Measurements from ENCODE around the gene NACAD. TPM values are rescaled to one million over a fixed set of nuclear protein-coding genes. Genes with fewer than 3 reads are reported as not detected.
"Not testable (repeated sequence)": the region's sequence is repeated elsewhere in the genome, so short reads cannot be mapped to it uniquely, and the experiment has no call there.

The NACAD gene
- total RNA-seq, 1 experiment from 2014 or later: not detected

DNA sequence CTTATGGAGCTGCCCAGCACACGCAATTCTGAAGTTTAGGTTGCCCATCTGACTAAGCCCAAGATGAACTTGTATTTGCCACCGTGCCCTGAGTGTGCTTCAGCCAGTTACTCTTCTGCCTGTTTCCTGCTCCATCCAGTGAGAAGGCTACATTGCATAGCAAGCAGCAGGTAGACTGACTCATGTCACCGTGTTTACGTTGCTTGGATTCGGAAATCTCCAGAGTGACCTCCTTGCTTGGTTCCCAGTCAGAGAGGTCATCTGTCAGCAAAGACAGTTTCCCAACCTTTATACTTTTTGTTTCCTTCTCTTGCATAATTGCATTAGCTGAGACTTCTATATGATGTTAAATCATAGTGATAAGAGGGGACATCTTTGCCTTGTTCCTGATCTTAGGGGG lies 30.9 kb downstream of the NACAD start:
- peaks cover 3% of the 10 kb centered on the region for H3K36me3 ChIP-seq
- no peaks in the 10 kb centered on the region for H3K9me3 ChIP-seq
- DNase-seq: no peak
- H3K4me3 ChIP-seq: no peak overlapping the region
- H3K27me3 ChIP-seq: no peaks in the 10 kb centered on the region

DNA sequence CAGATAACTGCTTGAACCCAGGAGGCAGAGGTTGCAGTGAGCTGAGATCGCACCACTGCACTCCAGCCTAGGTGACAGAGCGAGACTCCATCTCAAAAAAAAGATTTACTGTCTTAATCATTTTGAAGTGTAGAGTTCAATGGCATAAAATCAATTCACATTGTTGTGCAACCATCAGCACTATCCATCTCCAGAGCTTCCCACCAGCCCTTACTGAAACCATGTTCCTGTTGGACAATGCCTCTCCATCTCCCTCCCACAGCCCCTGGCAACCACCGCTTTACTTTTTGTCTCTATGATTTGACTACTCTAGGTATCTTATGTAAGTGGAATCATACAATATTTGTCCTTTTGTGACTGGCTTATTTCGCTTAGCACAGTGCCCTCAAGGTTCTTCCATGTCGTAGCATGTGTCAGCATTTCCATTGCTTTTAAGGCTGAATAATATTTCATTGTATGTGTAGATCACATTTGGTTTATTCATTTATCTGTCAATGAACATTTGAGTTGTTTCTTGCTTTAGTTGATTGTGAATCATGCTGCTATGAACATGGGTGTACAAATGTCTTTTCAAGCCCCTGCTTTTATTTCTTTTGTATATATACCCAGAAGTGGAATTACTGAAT lies 33.1 kb downstream of the NACAD start:
- no peak for DNase-seq
- Histone ChIP-seq H3K36me3 (peaks cover 3% of the 10 kb centered on the region; the same call in 1 of the 2 replicates), H3K27me3 (no peaks in the 10 kb centered on the region), H3K4me3 (no peak overlapping the region), H3K9me3 (no peaks in the 10 kb centered on the region)

DNA sequence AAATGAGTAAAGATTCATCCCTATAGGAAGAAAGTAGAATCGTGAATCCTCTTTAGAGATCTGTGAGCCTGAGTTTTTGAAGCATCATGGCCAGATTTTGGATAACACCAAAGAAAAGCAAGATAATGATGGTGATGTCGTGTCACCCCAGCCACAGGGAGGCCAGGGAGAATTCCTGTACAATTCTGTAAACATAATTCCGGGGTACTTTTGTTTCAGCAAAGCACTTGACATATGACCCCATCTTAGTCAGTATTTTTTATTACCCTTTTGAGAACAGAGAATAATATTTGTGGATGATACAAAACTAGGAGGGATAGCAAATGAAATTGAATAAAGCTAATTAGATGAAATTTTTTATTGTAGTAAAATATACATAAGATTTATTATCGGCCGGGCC lies 33.8 kb downstream of the NACAD start:
- Histone ChIP-seq H3K27me3 (no peaks in the 10 kb centered on the region), H3K36me3 (no peaks in the 10 kb centered on the region; the same call in 1 of the 2 replicates), H3K4me3 (no peak overlapping the region), H3K9me3 (no peaks in the 10 kb centered on the region)
- DNase-seq: no peak

DNA sequence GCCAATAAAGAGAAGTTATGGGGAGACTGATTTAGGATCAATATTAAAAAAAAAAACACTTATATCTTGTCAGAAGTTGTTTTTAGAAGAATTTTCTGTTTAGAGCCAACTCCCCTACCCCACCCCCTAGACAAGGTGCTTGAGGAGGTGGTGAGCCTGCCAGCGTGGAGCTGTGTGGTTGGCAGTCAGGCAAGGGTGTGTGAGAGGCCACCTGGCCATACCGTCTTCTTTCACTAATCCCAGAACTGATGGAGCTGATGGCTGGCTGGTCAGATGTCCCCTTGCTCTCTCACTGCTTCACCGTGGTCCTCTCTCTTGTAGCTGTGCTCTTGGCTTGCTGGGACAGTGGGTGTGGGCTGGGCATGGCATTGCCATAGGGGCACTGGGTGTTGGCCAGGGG lies 34.3 kb downstream of the NACAD start:
- H3K36me3 ChIP-seq: no peaks in the 10 kb centered on the region; the same call in 1 of the 2 replicates
- no peaks in the 10 kb centered on the region for H3K9me3 ChIP-seq
- no peak for DNase-seq
- H3K27me3 ChIP-seq: no peaks in the 10 kb centered on the region
- H3K4me3 ChIP-seq: no peak overlapping the region

- DNase-seq: no peak
- Histone ChIP-seq H3K4me3 (no peak overlapping the region), H3K27me3 (no peaks in the 10 kb centered on the region), H3K9me3 (no peaks in the 10 kb centered on the region), H3K36me3 (no peaks in the 10 kb centered on the region; the same call in 1 of the 2 replicates)
Measured at GRCh38 chr7:45053941-45054340, 34.8 kb downstream of the NACAD start.

GRCh38 chr7:45053401-45053800 lies 35.4 kb downstream of the NACAD start:
- Histone ChIP-seq H3K9me3 (no peaks in the 10 kb centered on the region), H3K27me3 (no peaks in the 10 kb centered on the region), H3K4me3 (no peak overlapping the region), H3K36me3 (no peaks in the 10 kb centered on the region; the same call in 1 of the 2 replicates)
- no peak for DNase-seq

DNA sequence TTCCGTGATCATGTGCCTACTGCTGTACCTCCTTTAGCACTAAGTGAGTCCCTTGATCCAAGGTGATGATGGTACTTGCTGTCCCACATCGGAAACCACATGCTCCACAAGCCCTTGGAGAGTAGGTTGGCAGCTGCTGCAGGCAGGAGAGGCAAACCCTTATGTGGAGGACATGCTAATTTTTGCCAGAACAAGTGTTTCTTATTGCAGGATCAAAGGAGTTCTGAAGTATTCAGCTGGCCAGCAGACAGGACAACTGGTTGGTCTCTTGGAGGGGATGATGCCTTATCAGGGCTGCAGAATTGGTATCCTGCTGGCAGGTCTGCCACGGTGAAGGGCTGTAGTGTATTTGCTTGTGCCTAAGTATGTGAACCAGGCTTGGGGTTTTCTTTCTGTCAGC lies 36.8 kb downstream of the NACAD start:
- H3K4me3 ChIP-seq: no peak overlapping the region
- no peak for DNase-seq
- no peaks in the 10 kb centered on the region for H3K9me3 ChIP-seq
- H3K27me3 ChIP-seq: no peaks in the 10 kb centered on the region
- H3K36me3 ChIP-seq: no peaks in the 10 kb centered on the region; the same call in 1 of the 2 replicates

DNA sequence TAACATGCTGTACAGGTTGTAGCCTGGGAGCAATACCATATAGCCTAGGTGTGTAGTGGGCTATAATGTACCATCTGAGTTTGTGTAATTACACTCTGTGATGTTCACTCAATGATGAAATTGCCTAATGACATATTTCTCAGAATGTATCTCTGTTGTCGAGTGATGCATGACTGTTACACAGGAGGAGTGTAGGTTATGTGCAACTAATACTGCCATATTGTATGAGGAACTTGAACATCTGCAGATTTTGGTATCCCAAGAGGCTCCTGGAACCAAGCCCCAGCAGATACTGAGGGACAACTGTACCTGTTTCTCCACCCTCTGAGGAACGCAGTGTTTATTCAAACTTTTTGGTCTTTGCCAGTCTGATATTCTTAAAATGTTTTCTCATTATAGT lies 38.6 kb downstream of the NACAD start:
- no peaks in the 10 kb centered on the region for H3K27me3 ChIP-seq
- DNase-seq: no peak

GRCh38 chr7:45048748-45049147 lies 40.0 kb downstream of the NACAD start:
- Histone ChIP-seq H3K4me3 (no peak overlapping the region), H3K9me3 (no peaks in the 10 kb centered on the region), H3K36me3 (peaks cover 14% of the 10 kb centered on the region), H3K27me3 (no peaks in the 10 kb centered on the region)
- no peak for DNase-seq

More for the DNA sequence above, 38.6 kb downstream of the NACAD start:
- Histone ChIP-seq H3K36me3 (peaks cover 13% of the 10 kb centered on the region), H3K4me3 (no peak overlapping the region), H3K9me3 (no peaks in the 10 kb centered on the region)

DNA sequence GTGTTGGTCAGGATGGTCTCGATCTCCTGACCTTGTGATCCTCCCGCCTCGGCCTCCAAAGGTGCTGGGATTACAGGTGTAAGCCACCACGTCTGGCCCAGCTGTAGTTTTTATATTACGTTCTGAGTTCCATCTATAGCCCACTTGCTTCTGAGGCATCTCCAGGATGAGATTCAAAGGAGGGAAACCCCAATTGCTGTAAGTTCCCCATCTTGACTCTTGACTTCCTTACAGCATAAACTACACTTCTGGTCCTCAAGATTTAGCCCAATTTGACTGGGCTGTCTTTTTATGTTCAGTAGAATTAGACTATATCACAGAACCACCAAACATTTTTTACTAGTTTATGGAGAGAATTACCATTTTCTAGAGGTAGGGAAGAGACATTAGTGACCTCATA lies 44.4 kb downstream of the NACAD start:
- no peak for DNase-seq
- no peak overlapping the region for H3K4me3 ChIP-seq
- no peaks in the 10 kb centered on the region for H3K27me3 ChIP-seq
- peaks cover 27% of the 10 kb centered on the region for H3K36me3 ChIP-seq
- no peaks in the 10 kb centered on the region for H3K9me3 ChIP-seq

DNA sequence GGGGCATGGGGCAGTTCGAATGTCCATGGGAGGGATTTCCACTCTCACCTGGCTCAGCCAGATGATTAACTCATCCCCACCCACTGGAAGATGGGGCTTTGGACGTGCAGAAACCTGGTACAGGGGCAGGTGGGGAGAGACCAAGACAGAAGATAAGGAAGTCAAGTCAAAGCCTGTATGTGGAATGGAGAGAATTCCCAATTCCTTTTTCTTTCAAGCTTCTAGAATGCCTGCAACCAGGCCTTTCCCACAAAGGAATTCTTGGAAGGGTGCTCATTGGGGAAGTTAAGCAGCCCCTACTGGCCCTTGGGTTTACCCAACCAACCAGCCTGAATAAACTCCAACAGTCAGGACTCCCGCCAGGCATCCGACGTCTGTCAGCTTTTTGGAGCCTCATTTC lies 49.7 kb downstream of the NACAD start:
- H3K36me3 ChIP-seq: peaks cover 24% of the 10 kb centered on the region
- no peak overlapping the region for H3K4me3 ChIP-seq
- H3K27me3 ChIP-seq: no peaks in the 10 kb centered on the region
- no peaks in the 10 kb centered on the region for H3K9me3 ChIP-seq
- no peak for DNase-seq

- no peak overlapping the region for H3K4me3 ChIP-seq
- H3K27me3 ChIP-seq: no peaks in the 10 kb centered on the region
- DNase-seq: no peak
- H3K9me3 ChIP-seq: no peaks in the 10 kb centered on the region
- H3K36me3 ChIP-seq: peaks cover 24% of the 10 kb centered on the region
Measured at GRCh38 chr7:45037876-45038275, 50.9 kb downstream of the NACAD start.

GRCh38 chr7:45036796-45037195 lies 52.0 kb downstream of the NACAD start:
- Histone ChIP-seq H3K9me3 (no peaks in the 10 kb centered on the region), H3K36me3 (peaks cover 22% of the 10 kb centered on the region), H3K27me3 (no peaks in the 10 kb centered on the region), H3K4me3 (no peak overlapping the region)
- DNase-seq: no peak

- Histone ChIP-seq H3K27me3 (no peaks in the 10 kb centered on the region), H3K36me3 (peaks cover 19% of the 10 kb centered on the region), H3K4me3 (no peak overlapping the region), H3K9me3 (no peaks in the 10 kb centered on the region)
- DNase-seq: no peak
Measured at GRCh38 chr7:45036317-45036716, 52.5 kb downstream of the NACAD start.

- DNase-seq: no peak
- Histone ChIP-seq H3K27me3 (no peaks in the 10 kb centered on the region), H3K9me3 (no peaks in the 10 kb centered on the region), H3K4me3 (no peak overlapping the region), H3K36me3 (peaks cover 15% of the 10 kb centered on the region)
Measured at GRCh38 chr7:45035893-45036292, 52.9 kb downstream of the NACAD start.

- Histone ChIP-seq H3K36me3 (peaks cover 15% of the 10 kb centered on the region), H3K4me3 (no peak overlapping the region), H3K9me3 (no peaks in the 10 kb centered on the region), H3K27me3 (no peaks in the 10 kb centered on the region)
- no peak for DNase-seq
Measured at GRCh38 chr7:45035371-45035770, 53.4 kb downstream of the NACAD start.

DNA sequence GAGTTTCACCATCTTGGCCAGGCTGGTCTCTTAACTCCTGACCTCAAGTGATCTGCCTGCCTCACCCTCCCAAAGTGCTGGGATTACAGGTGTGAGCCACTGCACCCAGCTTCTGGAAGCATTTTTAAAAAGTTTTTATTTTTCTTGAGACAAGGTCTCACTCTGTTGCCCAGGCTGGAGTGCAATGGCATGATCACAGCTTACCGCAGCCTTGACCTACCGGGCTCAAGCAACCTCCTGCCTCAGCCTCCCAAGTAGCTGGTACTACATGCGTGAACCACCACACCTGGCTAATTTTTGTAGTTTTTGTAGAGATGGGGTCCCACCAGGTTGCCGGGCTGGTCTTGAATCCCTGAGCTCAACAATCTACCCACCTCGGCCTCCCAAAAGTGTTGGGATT lies 54.1 kb downstream of the NACAD start:
- DNase-seq, H3K9me3 ChIP-seq, H3K27me3 ChIP-seq, H3K4me3 ChIP-seq: not testable (repeated sequence)
- peaks cover 13% of the 10 kb centered on the region for H3K36me3 ChIP-seq

DNA sequence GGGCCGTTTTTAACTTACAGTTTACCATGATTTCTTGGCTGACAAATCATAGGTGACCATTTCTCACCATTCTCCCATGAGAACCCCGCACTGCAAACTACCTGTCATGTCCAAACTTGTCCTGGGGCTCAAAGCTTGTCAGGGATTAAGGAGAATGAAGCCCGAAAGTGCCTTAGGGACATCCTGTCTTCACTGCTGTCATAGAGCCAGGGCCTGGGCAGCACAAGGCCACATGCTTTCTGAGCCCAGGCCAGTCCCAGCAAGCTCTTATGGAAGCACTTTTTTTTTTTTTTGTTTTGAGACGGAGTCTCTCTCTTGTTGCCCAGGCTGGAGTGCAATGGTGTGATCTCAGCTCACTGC lies 54.9 kb downstream of the NACAD start:
- no peaks in the 10 kb centered on the region for H3K27me3 ChIP-seq
- H3K9me3 ChIP-seq: no peaks in the 10 kb centered on the region
- peaks cover 7% of the 10 kb centered on the region for H3K36me3 ChIP-seq
- no peak overlapping the region for H3K4me3 ChIP-seq
- DNase-seq: no peak

All from MG63 (cell line).